Thyroid gland (tissue), 4 donors: ENCODE results near the gene GRB2.

ENCODE experiments used
- CTCF ChIP-seq, 6 experiments: fragments of 200-600 bp in 3 of 6; fragments of 450-650 bp in 3 of 6; sonication (generic) in 3 of 6; IDR thresholded peaks; one replicate each; pipeline ENCODE4 v1.5.1; 2016 to 2019; ENCODE audit warnings: antibody characterized with exemption in 6 of 6, mild to moderate bottlenecking in 2 of 6, inconsistent platforms in 1 of 6, moderate library complexity in 1 of 6
- POLR2A ChIP-seq, 2 donors: fragments of 450-650 bp; IDR thresholded peaks; one replicate each; pipeline ENCODE4 v1.6.1; 2017; ENCODE audit warnings: antibody characterized with exemption in 2 of 2, mild to moderate bottlenecking in 2 of 2, moderate library complexity in 1 of 2

GRCh38 chr17:75440738-75441448, 35.4 kb upstream of the GRB2 start:
- TF ChIP-seq CTCF (IDR thresholded peaks at IDR 0.05) (no peak), POLR2A (IDR thresholded peaks at IDR 0.05) (no peak)
